WTC11 (cell line): ENCODE results near the gene ITGA11. TPM values are rescaled to one million over a fixed set of nuclear protein-coding genes. Genes with fewer than 3 reads are reported as not detected.

Experiments
- ATAC-seq: fragments of 200-7000 bp; cut with Tn5 transposase; 2 replicates; pipeline ENCODE4 v1.10.0; 2021; ENCODE audit warnings: mild to moderate bottlenecking, moderate library complexity
- CTCF ChIA-PET: fragments of 300-600 bp; sonication (Branson Sonifier 250); formaldehyde crosslinking; loops from one replicate; lab custom pipeline; 2021; ENCODE audit warnings: antibody characterized with exemption; lab: Charles Lee
- POLR2A ChIA-PET: fragments of 350-600 bp; sonication (Branson Sonifier 250); formaldehyde crosslinking; loops from one replicate; lab custom pipeline; 2021; ENCODE audit warnings: antibody characterized with exemption; lab: Charles Lee
- DNase-seq: peaks from one replicate; pipeline ENCODE4 v3.0.0; 2021; ENCODE audit warnings: low spot score
- H3K27ac Mint-ChIP-seq: 2 replicates; pipeline ENCODE4 v1.8.0; 2021; ENCODE audit warnings: mixed read lengths
- H3K27me3 Mint-ChIP-seq: 2 replicates; pipeline ENCODE4 v1.8.0; 2021; ENCODE audit warnings: low read depth, mild to moderate bottlenecking, moderate library complexity, mixed read lengths
- H3K36me3 Mint-ChIP-seq: 2 replicates; pipeline ENCODE4 v1.8.0; 2021; ENCODE audit warnings: mixed read lengths
- H3K4me1 Mint-ChIP-seq: 2 replicates; pipeline ENCODE4 v1.8.0; 2022; ENCODE audit warnings: mixed read lengths
- H3K4me3 Mint-ChIP-seq: 2 replicates; pipeline ENCODE4 v1.8.0; 2021; ENCODE audit warnings: mild to moderate bottlenecking, moderate library complexity, mixed read lengths
- H3K9me3 Mint-ChIP-seq: 2 replicates; pipeline ENCODE4 v1.8.0; 2021; ENCODE audit warnings: mixed read lengths
- ATF1 ChIP-seq: sonication (generic); formaldehyde crosslinking; IDR thresholded peaks from 2 replicates; pipeline ENCODE4 v1.8.1; 2023; ENCODE audit warnings: mild to moderate bottlenecking, moderate library complexity, missing genetic modification reagents
- ATF2 ChIP-seq: sonication (generic); formaldehyde crosslinking; IDR thresholded peaks from 2 replicates; pipeline ENCODE4 v1.8.1; 2022; ENCODE audit warnings: low read depth, missing genetic modification reagents, borderline replicate concordance
- ELF4 ChIP-seq: sonication (generic); formaldehyde crosslinking; IDR thresholded peaks from 2 replicates; pipeline ENCODE4 v1.8.1; 2022; ENCODE audit warnings: low read depth, mild to moderate bottlenecking, moderate library complexity, missing genetic modification reagents
- ESRRA ChIP-seq: sonication (generic); formaldehyde crosslinking; IDR thresholded peaks from 2 replicates; pipeline ENCODE4 v1.8.1; 2022; ENCODE audit warnings: mild to moderate bottlenecking, missing genetic modification reagents, borderline replicate concordance
- ETV6 ChIP-seq: sonication (generic); formaldehyde crosslinking; IDR thresholded peaks from 2 replicates; pipeline ENCODE4 v1.8.1; 2022; ENCODE audit warnings: mild to moderate bottlenecking, missing genetic modification reagents
- FOXJ3 ChIP-seq: sonication (generic); formaldehyde crosslinking; IDR thresholded peaks from 2 replicates; pipeline ENCODE4 v1.9.0; 2021; ENCODE audit warnings: missing genetic modification reagents, mild to moderate bottlenecking, borderline replicate concordance
- FOXK1 ChIP-seq: sonication (generic); formaldehyde crosslinking; IDR thresholded peaks from 2 replicates; pipeline ENCODE4 v1.8.0; 2022; ENCODE audit warnings: mild to moderate bottlenecking, moderate library complexity, missing genetic modification reagents
- JAZF1 ChIP-seq: fragments of 250-450 bp; sonication (Bioruptor Pico); IDR thresholded peaks from 2 replicates; pipeline ENCODE4 v1.9.0; 2021; ENCODE audit warnings: moderate library complexity, mild to moderate bottlenecking, inconsistent platforms
- NR1H2 ChIP-seq: sonication (generic); formaldehyde crosslinking; IDR thresholded peaks from 2 replicates; pipeline ENCODE4 v1.9.0; 2021; ENCODE audit warnings: mild to moderate bottlenecking, moderate library complexity, missing genetic modification reagents
- NR3C1 ChIP-seq: sonication (generic); formaldehyde crosslinking; conservative IDR thresholded peaks from 2 replicates; pipeline ENCODE4 v1.8.1; 2023; ENCODE audit warnings: low read depth, mild to moderate bottlenecking, missing genetic modification reagents
- RELA ChIP-seq: sonication (generic); formaldehyde crosslinking; IDR thresholded peaks from 2 replicates; pipeline ENCODE4 v1.8.1; 2022; ENCODE audit warnings: missing genetic modification reagents, mild to moderate bottlenecking, borderline replicate concordance
- TEAD1 ChIP-seq: sonication (generic); formaldehyde crosslinking; IDR thresholded peaks from 2 replicates; pipeline ENCODE4 v1.8.0; 2022; ENCODE audit warnings: mild to moderate bottlenecking, missing genetic modification reagents
- ZBTB43 ChIP-seq: sonication (generic); formaldehyde crosslinking; IDR thresholded peaks from 2 replicates; pipeline ENCODE4 v1.8.1; 2023; ENCODE audit warnings: mild to moderate bottlenecking, missing genetic modification reagents
- ZNF138 ChIP-seq: sonication (generic); formaldehyde crosslinking; conservative IDR thresholded peaks from 2 replicates; pipeline ENCODE4 v1.8.1; 2022; ENCODE audit warnings: mild to moderate bottlenecking, moderate library complexity, missing genetic modification reagents
- ZNF219 ChIP-seq: sonication (generic); formaldehyde crosslinking; IDR thresholded peaks from 2 replicates; pipeline ENCODE4 v1.8.0; 2023; ENCODE audit warnings: missing genetic modification reagents, mild to moderate bottlenecking, borderline replicate concordance
- ZNF232 ChIP-seq: sonication (generic); formaldehyde crosslinking; IDR thresholded peaks from 2 replicates; pipeline ENCODE4 v1.8.0; 2022; ENCODE audit warnings: mild to moderate bottlenecking, missing genetic modification reagents
- ZNF396 ChIP-seq: fragments of 250-450 bp; sonication (Bioruptor Pico); IDR thresholded peaks from 2 replicates; pipeline ENCODE4 v1.8.0; 2021; ENCODE audit warnings: mild to moderate bottlenecking, moderate library complexity, borderline replicate concordance
- ZNF423 ChIP-seq: fragments of 250-450 bp; sonication (Bioruptor Pico); IDR thresholded peaks from 2 replicates; pipeline ENCODE4 v2.1.2; 2022; ENCODE audit warnings: mild to moderate bottlenecking, moderate library complexity
- total RNA-seq: library from RNA; stranded (reverse); gene quantifications from 3 replicates; pipeline ENCODE4 v1.2.3, GENCODE V29; 2021
- TF ChIP-seq, protein P1 (sequence below): sonication (generic); formaldehyde crosslinking; IDR thresholded peaks from 2 replicates; pipeline ENCODE4 v1.8.1; 2023; ENCODE audit warnings: mild to moderate bottlenecking, moderate library complexity, missing genetic modification reagents
- TF ChIP-seq, protein P2 (sequence below): sonication (generic); formaldehyde crosslinking; IDR thresholded peaks from 2 replicates; pipeline ENCODE4 v1.8.1; 2023; ENCODE audit warnings: mild to moderate bottlenecking, missing genetic modification reagents

Gene ITGA11
- total RNA-seq, 1 experiment from 2014 or later, result 0.15 TPM

DNA sequence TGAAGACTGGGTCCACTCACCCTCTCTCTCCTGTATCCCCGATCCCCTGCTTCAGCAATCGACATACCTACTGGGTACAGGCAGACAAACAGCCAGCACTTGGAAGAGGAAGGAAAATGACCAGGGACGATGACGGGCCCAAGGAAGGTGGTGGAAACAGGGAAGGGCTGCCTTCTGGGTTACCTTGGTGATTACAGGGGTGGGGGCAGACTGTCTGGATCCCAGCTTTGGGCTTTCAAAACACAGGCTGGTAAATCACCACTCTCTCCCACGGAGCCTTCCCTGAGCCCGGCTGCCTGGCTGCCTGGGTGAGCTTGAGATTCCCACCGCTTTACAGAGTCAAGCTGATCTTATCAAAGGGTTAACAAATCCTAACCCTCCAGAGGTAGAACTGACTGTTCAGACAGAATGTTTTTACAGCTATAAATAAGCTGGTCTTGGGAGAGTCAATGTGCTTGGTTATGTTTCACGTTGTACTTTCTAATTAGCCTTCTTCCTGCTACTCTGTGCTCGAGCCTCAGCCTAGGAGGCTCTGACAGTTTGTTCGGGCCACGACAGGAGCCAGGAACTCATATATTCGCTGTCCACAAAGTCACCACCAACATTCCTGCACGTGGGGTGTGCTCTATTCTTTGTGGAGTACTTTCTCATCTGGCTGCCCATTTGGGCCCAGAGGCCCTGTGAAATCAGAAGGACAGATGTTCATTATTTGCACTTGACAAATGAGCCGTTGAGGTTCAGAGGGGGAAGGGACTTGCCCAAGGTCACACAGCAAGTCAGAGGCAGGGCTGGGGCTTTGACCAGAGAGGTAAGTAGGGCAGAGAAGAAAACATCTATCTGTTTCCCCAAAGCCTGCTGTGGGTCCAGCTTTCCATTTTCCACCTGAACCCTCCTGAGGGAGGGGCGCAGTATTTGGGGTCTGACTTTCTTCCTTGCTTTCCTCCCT, 91.0 kb downstream of the ITGA11 start (continued):
- TF ChIP-seq ATF2, result no peak

- ChIA-PET POLR2A (no interaction called here), CTCF (interaction anchor here (0.9 to 1.8 kb wide), 2 partner anchors 23 to 33 kb away, joined by 3 to 5 read pairs; no protein-coding TSS in a partner anchor)
- Mint-ChIP-seq H3K4me3 (no peak overlapping the region), H3K36me3 (no peaks in the 10 kb centered on the region), H3K9me3 (no peaks in the 10 kb centered on the region), H3K27me3 (no peaks in the 10 kb centered on the region), H3K27ac (no peak overlapping the region), H3K4me1 (peaks cover 11% of the 10 kb centered on the region)
- no peak for DNase-seq
- TF ChIP-seq NR3C1 (no peak), ZNF396 (CRISPR knock-in tag) (no peak), ZNF138 (CRISPR knock-in tag) (no peak), ELF4 (CRISPR knock-in tag) (no peak), JAZF1 (CRISPR knock-in tag) (no peak), ZNF232 (no peak), ZNF423 (CRISPR knock-in tag) (no peak), NR1H2 (CRISPR knock-in tag) (no peak), ZBTB43 (CRISPR knock-in tag) (no peak), ATF1 (CRISPR knock-in tag) (no peak), ETV6 (CRISPR knock-in tag) (no peak), FOXK1 (CRISPR knock-in tag) (no peak), RELA (CRISPR knock-in tag) (no peak), ESRRA (CRISPR knock-in tag) (no peak), ZNF219 (CRISPR knock-in tag) (no peak), FOXJ3 (CRISPR knock-in tag) (no peak), TEAD1 (CRISPR knock-in tag) (no peak)
- TF ChIP-seq, protein P1, sequence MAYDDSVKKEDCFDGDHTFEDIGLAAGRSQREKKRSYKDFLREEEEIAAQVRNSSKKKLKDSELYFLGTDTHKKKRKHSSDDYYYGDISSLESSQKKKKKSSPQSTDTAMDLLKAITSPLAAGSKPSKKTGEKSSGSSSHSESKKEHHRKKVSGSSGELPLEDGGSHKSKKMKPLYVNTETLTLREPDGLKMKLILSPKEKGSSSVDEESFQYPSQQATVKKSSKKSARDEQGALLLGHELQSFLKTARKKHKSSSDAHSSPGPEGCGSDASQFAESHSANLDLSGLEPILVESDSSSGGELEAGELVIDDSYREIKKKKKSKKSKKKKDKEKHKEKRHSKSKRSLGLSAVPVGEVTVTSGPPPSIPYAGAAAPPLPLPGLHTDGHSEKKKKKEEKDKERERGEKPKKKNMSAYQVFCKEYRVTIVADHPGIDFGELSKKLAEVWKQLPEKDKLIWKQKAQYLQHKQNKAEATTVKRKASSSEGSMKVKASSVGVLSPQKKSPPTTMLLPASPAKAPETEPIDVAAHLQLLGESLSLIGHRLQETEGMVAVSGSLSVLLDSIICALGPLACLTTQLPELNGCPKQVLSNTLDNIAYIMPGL, result no peak
- TF ChIP-seq, protein P2, sequence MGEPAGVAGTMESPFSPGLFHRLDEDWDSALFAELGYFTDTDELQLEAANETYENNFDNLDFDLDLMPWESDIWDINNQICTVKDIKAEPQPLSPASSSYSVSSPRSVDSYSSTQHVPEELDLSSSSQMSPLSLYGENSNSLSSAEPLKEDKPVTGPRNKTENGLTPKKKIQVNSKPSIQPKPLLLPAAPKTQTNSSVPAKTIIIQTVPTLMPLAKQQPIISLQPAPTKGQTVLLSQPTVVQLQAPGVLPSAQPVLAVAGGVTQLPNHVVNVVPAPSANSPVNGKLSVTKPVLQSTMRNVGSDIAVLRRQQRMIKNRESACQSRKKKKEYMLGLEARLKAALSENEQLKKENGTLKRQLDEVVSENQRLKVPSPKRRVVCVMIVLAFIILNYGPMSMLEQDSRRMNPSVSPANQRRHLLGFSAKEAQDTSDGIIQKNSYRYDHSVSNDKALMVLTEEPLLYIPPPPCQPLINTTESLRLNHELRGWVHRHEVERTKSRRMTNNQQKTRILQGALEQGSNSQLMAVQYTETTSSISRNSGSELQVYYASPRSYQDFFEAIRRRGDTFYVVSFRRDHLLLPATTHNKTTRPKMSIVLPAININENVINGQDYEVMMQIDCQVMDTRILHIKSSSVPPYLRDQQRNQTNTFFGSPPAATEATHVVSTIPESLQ (CRISPR knock-in tag), result no peak
- ATAC-seq, result no peak
Measured at GRCh38 chr15:68339481-68339880, 92.5 kb downstream of the ITGA11 start.
